Endometrium (tissue), 2 donors: ENCODE results near the gene OR2B2.
A peak's percentile ranks its signal among the peaks of the same experiment; 100 is the strongest.
"Not testable (repeated sequence)": the region's sequence is repeated elsewhere in the genome, so short reads cannot be mapped to it uniquely, and the experiment has no call there.

ENCODE experiments used
- FAIRE-seq: peaks from 2 replicates; lab custom pipeline; 2012; peaks lifted over from hg19 to GRCh38; lab: Jason Lieb, UNC
- donor health status: control.
- donor health status: control.

OR2B2 gene

GRCh38 chr6:27911956-27912446 is at the start of gene OR2B2:
Gene OR2B2, minus strand, starts transcription at chr6:27912396. Its CDS starts 77 bp downstream, at chr6:27912319.
- FAIRE-seq = no peak

- no peak for FAIRE-seq
These were observed 45.3 kb upstream of the OR2B2 start for GRCh38 chr6:27957516-27957915.

- no peak for FAIRE-seq
These were observed 44.7 kb upstream of the OR2B2 start, which contains the start of gene OR2B6 for GRCh38 chr6:27956941-27957340. Gene OR2B6, plus strand, starts transcription at chr6:27957241. Its CDS starts 0 bp downstream, at chr6:27957241.

- FAIRE-seq = no peak
These were observed 38.8 kb upstream of the OR2B2 start for GRCh38 chr6:27951040-27951439.

- FAIRE-seq = no peak
These were observed 36.0 kb upstream of the OR2B2 start for GRCh38 chr6:27948237-27948636.

GRCh38 chr6:27943072-27943471 is 30.9 kb upstream of the OR2B2 start:
- FAIRE-seq = not testable (repeated sequence)

- FAIRE-seq = no peak
These were observed 28.6 kb upstream of the OR2B2 start for GRCh38 chr6:27940766-27941165.

GRCh38 chr6:27931209-27931608 is 19.0 kb upstream of the OR2B2 start:
- FAIRE-seq = no peak

GRCh38 chr6:27929930-27930329 is 17.7 kb upstream of the OR2B2 start:
- not testable (repeated sequence) for FAIRE-seq

- FAIRE-seq = not testable (repeated sequence)
These were observed 15.8 kb upstream of the OR2B2 start for GRCh38 chr6:27928041-27928440.

- FAIRE-seq = no peak
These were observed 12.0 kb upstream of the OR2B2 start for GRCh38 chr6:27924179-27924578.

GRCh38 chr6:27922949-27923348 is 10.8 kb upstream of the OR2B2 start:
- FAIRE-seq = no peak

- no peak for FAIRE-seq
These were observed 4.2 kb downstream of the OR2B2 start for GRCh38 chr6:27908017-27908416.

- peak; percentile 15 for FAIRE-seq
These were observed 9.6 kb downstream of the OR2B2 start for GRCh38 chr6:27902335-27903314.

GRCh38 chr6:27901801-27902200 is 10.4 kb downstream of the OR2B2 start:
- no peak for FAIRE-seq

- not testable (repeated sequence) for FAIRE-seq
These were observed 12.0 kb downstream of the OR2B2 start for GRCh38 chr6:27900197-27900596.

- FAIRE-seq = no peak
These were observed 12.7 kb downstream of the OR2B2 start for GRCh38 chr6:27899543-27899942.

GRCh38 chr6:27897580-27898206 is 14.5 kb downstream of the OR2B2 start:
- no peak for FAIRE-seq

- FAIRE-seq = no peak
These were observed 15.8 kb downstream of the OR2B2 start for GRCh38 chr6:27896398-27896796.

- FAIRE-seq = peak; percentile 61
These were observed 17.1 kb downstream of the OR2B2 start for GRCh38 chr6:27894839-27895762.

- FAIRE-seq = peak; percentile 29
These were observed 18.1 kb downstream of the OR2B2 start for GRCh38 chr6:27893836-27894807.
